Spleen (tissue), 7 donors: ENCODE results near the gene RASSF3.
"Not testable (repeated sequence)": the region's sequence is repeated elsewhere in the genome, so short reads cannot be mapped to it uniquely, and the experiment has no call there.

Experiments
- POLR2AphosphoS5 ChIP-seq, 3 donors: sonication (generic); formaldehyde crosslinking; IDR thresholded peaks; one replicate each; pipeline ENCODE4 v1.5.1; 2017; ENCODE audit warnings: antibody characterized with exemption in 3 of 3
- TF ChIP-seq, protein P1 (sequence below), 11 experiments: fragments of 200-600 bp in 7 of 11; fragments of 450-650 bp in 4 of 11; sonication (generic) in 4 of 11; IDR thresholded peaks in 8 of 11; conservative IDR thresholded peaks in 3 of 11; 1 replicate in 7 of 11; 2 replicates in 4 of 11; pipeline versions ENCODE4 v1.4.0 to v1.8.0; 2016 to 2021; ENCODE audit warnings: antibody characterized with exemption in 11 of 11, inconsistent platforms in 4 of 11, mild to moderate bottlenecking in 1 of 11
- donor health status: DM: no; HTN: no; CAD: no; lungs with moderate emphysema.
- donor health status: DM: no; HTN: no; CAD: no.
- donor health status: DM: no; HTN: no; CAD: no.

DNA sequence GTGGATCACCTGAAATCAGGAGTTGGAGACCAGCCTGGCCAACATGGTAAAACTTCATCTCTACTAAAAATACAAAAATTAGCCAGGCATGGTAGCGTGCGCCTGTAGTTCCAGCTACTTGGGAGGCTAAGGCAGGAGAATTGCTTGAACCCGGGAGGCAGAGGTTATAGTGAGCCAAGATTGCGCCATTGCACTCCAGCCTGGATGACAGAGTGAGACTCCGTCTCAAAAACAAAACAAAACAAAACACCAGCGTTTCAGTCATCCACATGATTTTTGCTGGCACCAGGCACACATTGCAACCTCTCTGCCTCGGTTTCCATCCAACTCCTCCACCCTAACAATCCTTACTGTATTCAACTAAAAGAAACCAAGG lies 26.9 kb upstream of the RASSF3 start:
- TF ChIP-seq, protein P1, sequence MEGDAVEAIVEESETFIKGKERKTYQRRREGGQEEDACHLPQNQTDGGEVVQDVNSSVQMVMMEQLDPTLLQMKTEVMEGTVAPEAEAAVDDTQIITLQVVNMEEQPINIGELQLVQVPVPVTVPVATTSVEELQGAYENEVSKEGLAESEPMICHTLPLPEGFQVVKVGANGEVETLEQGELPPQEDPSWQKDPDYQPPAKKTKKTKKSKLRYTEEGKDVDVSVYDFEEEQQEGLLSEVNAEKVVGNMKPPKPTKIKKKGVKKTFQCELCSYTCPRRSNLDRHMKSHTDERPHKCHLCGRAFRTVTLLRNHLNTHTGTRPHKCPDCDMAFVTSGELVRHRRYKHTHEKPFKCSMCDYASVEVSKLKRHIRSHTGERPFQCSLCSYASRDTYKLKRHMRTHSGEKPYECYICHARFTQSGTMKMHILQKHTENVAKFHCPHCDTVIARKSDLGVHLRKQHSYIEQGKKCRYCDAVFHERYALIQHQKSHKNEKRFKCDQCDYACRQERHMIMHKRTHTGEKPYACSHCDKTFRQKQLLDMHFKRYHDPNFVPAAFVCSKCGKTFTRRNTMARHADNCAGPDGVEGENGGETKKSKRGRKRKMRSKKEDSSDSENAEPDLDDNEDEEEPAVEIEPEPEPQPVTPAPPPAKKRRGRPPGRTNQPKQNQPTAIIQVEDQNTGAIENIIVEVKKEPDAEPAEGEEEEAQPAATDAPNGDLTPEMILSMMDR (IDR thresholded peaks at IDR 0.05 in 8 of 11, conservative IDR thresholded peaks at IDR 0.05 in 3 of 11), result not testable (repeated sequence)
- not testable (repeated sequence) for TF ChIP-seq POLR2AphosphoS5 (IDR thresholded peaks at IDR 0.05)
